ENCODE data around the gene ITGA6.

ITGA6 gene

GRCh38 chr2:172454404-172455120 lies 27.2 kb downstream of the ITGA6 start:
- CTCF ChIA-PET: interaction anchor here (1.2 kb wide), 1 partner anchor 12 kb away, joined by 3 read pairs; no protein-coding TSS in a partner anchor
- POLR2A ChIA-PET: no interaction called here
- DNase-seq (ENCODE audit: extremely low spot score): no peak
- no peak for TF ChIP-seq FOXA1 (IDR thresholded peaks at IDR 0.05)
- no peak for TF ChIP-seq SUZ12 (IDR thresholded peaks at IDR 0.05)
- no peak for TF ChIP-seq ELF4 (IDR thresholded peaks at IDR 0.05)
- no peak for TF ChIP-seq BHLHE40 (IDR thresholded peaks at IDR 0.05; ENCODE audit: borderline replicate concordance)
- TF ChIP-seq SP1 (IDR thresholded peaks at IDR 0.05): no peak
- no peak for TF ChIP-seq CTBP1 (IDR thresholded peaks at IDR 0.05; ENCODE audit: borderline replicate concordance)
- no peak for TF ChIP-seq NFRKB (IDR thresholded peaks at IDR 0.05)
- no peak for TF ChIP-seq L3MBTL2 (conservative IDR thresholded peaks at IDR 0.05)
- TF ChIP-seq FOXM1 (IDR thresholded peaks at IDR 0.05; ENCODE audit: borderline replicate concordance): no peak
- TF ChIP-seq LEF1 (IDR thresholded peaks at IDR 0.05; ENCODE audit: borderline replicate concordance): no peak
- TF ChIP-seq TARDBP (IDR thresholded peaks at IDR 0.05): no peak
- TF ChIP-seq FOXK2 (IDR thresholded peaks at IDR 0.05): no peak
- TF ChIP-seq ARNT (IDR thresholded peaks at IDR 0.05): no peak
- TF ChIP-seq ZNF384 (IDR thresholded peaks at IDR 0.05): no peak
- no peak for TF ChIP-seq PKNOX1 (IDR thresholded peaks at IDR 0.05)
- no peak for TF ChIP-seq HDGF (IDR thresholded peaks at IDR 0.05; ENCODE audit: borderline replicate concordance)

GRCh38 chr2:172455121-172455515 lies 27.7 kb downstream of the ITGA6 start:
- ChIA-PET CTCF (interaction anchor here (1.2 kb wide), 1 partner anchor 13 kb away, joined by 3 read pairs; no protein-coding TSS in a partner anchor), POLR2A (no interaction called here)
- DNase-seq (ENCODE audit: extremely low spot score): no peak
- TF ChIP-seq PKNOX1 (IDR thresholded peaks at IDR 0.05) (no peak), SP1 (IDR thresholded peaks at IDR 0.05) (no peak), NFRKB (IDR thresholded peaks at IDR 0.05) (no peak), LEF1 (IDR thresholded peaks at IDR 0.05; ENCODE audit: borderline replicate concordance) (no peak), FOXM1 (IDR thresholded peaks at IDR 0.05; ENCODE audit: borderline replicate concordance) (no peak), HDGF (IDR thresholded peaks at IDR 0.05; ENCODE audit: borderline replicate concordance) (no peak)

GRCh38 chr2:172456002-172456401 lies 28.6 kb downstream of the ITGA6 start:
- TF ChIP-seq FOXA1 (IDR thresholded peaks at IDR 0.05) (no peak), HDGF (IDR thresholded peaks at IDR 0.05; ENCODE audit: borderline replicate concordance) (no peak), ZNF384 (IDR thresholded peaks at IDR 0.05) (no peak), SP1 (IDR thresholded peaks at IDR 0.05) (no peak), CTBP1 (IDR thresholded peaks at IDR 0.05; ENCODE audit: borderline replicate concordance) (no peak), FOXK2 (IDR thresholded peaks at IDR 0.05) (no peak), LEF1 (IDR thresholded peaks at IDR 0.05; ENCODE audit: borderline replicate concordance) (no peak), NFRKB (IDR thresholded peaks at IDR 0.05) (no peak), TARDBP (IDR thresholded peaks at IDR 0.05) (no peak), ARNT (IDR thresholded peaks at IDR 0.05) (no peak), SUZ12 (IDR thresholded peaks at IDR 0.05) (no peak), ELF4 (IDR thresholded peaks at IDR 0.05) (no peak), L3MBTL2 (conservative IDR thresholded peaks at IDR 0.05) (no peak), PKNOX1 (IDR thresholded peaks at IDR 0.05) (no peak)
- ChIA-PET POLR2A (no interaction called here), CTCF (interaction anchor here (0.9 to 1.2 kb wide), 2 partner anchors 14 to 15 kb away, joined by 3 read pairs; no protein-coding TSS in a partner anchor)
- no peak for DNase-seq (ENCODE audit: extremely low spot score)

- TF ChIP-seq FOXK2 (IDR thresholded peaks at IDR 0.05): no peak
- no peak for TF ChIP-seq ELF4 (IDR thresholded peaks at IDR 0.05)
- TF ChIP-seq FOXM1 (IDR thresholded peaks at IDR 0.05; ENCODE audit: borderline replicate concordance): no peak
- no peak for TF ChIP-seq PKNOX1 (IDR thresholded peaks at IDR 0.05)
- no peak for TF ChIP-seq FOXA1 (IDR thresholded peaks at IDR 0.05)
- TF ChIP-seq CTBP1 (IDR thresholded peaks at IDR 0.05; ENCODE audit: borderline replicate concordance): no peak
- no peak for TF ChIP-seq LEF1 (IDR thresholded peaks at IDR 0.05; ENCODE audit: borderline replicate concordance)
- TF ChIP-seq HDGF (IDR thresholded peaks at IDR 0.05; ENCODE audit: borderline replicate concordance): no peak
- TF ChIP-seq ZNF384 (IDR thresholded peaks at IDR 0.05): no peak
- TF ChIP-seq SP1 (IDR thresholded peaks at IDR 0.05): no peak
- no peak for TF ChIP-seq L3MBTL2 (conservative IDR thresholded peaks at IDR 0.05)
- no peak for TF ChIP-seq TARDBP (IDR thresholded peaks at IDR 0.05)
- no peak for TF ChIP-seq NFRKB (IDR thresholded peaks at IDR 0.05)
- TF ChIP-seq ARNT (IDR thresholded peaks at IDR 0.05): no peak
- no peak for TF ChIP-seq BHLHE40 (IDR thresholded peaks at IDR 0.05; ENCODE audit: borderline replicate concordance)
- POLR2A ChIA-PET: no interaction called here
- CTCF ChIA-PET: no interaction called here
- DNase-seq (ENCODE audit: extremely low spot score): no peak
Measured at GRCh38 chr2:172457536-172457935, 30.1 kb downstream of the ITGA6 start.

DNA sequence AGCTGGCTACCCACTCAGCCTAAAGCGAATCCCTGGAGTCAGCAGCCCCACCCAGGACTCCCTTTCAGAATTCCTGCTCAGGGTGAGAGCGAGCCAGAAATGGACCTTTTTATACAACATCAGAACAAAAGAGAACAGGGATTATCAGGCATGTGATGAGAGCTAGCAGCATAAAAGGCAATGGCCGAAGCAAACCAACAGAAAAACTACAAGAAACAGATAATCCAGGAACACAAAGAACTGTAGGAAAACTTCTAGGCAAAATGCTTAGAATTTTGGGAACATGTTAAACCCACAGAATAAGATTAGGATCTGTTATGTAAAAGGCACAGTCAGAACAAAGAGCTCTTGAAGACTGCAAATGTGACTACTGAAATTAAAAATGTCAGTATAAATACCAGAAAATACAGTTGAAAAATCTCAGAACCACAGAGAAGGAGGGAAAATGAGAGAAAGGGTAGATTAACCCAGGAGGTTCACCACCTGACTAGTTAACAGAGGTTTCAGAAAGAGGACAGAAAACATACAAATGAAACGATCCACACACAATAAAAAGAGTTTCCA lies 31.3 kb downstream of the ITGA6 start:
- ChIA-PET POLR2A (no interaction called here), CTCF (interaction anchor here (0.5 kb wide), 1 partner anchor 737 kb away, joined by 3 read pairs; no protein-coding TSS in a partner anchor)
- no peak for DNase-seq (ENCODE audit: extremely low spot score)
- TF ChIP-seq FOXK2 (IDR thresholded peaks at IDR 0.05): no peak
- TF ChIP-seq PKNOX1 (IDR thresholded peaks at IDR 0.05): no peak
- TF ChIP-seq FOXM1 (IDR thresholded peaks at IDR 0.05; ENCODE audit: borderline replicate concordance): no peak
- TF ChIP-seq L3MBTL2 (conservative IDR thresholded peaks at IDR 0.05): no peak
- no peak for TF ChIP-seq SP1 (IDR thresholded peaks at IDR 0.05)
- TF ChIP-seq SUZ12 (IDR thresholded peaks at IDR 0.05): no peak
- no peak for TF ChIP-seq BHLHE40 (IDR thresholded peaks at IDR 0.05; ENCODE audit: borderline replicate concordance)
- TF ChIP-seq FOXA1 (IDR thresholded peaks at IDR 0.05): no peak
- no peak for TF ChIP-seq TARDBP (IDR thresholded peaks at IDR 0.05)
- TF ChIP-seq ELF4 (IDR thresholded peaks at IDR 0.05): no peak
- TF ChIP-seq HDGF (IDR thresholded peaks at IDR 0.05; ENCODE audit: borderline replicate concordance): no peak
- TF ChIP-seq ARNT (IDR thresholded peaks at IDR 0.05): no peak
- no peak for TF ChIP-seq CTBP1 (IDR thresholded peaks at IDR 0.05; ENCODE audit: borderline replicate concordance)

All from HEK293T (cell line).